ENCODE data around the gene F5.

DNA sequence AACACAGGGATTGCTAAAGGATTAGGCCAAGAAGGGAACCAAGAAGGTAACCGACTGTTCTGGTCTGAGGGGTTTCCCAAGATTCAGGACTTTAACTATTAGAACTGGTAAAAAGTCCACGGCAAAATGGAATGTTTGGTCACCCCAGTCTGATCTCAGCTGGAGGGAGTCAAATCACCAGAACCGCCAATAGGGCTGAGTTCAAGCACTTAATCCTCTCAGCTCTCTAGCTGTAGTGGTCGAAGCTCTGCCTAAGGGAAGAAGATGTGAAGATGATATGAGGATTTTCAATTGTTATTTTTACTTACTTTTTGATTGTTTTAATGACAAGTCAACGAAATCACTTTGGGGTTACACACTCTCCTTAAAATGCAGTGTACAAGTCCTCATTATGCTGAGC is 29.1 kb downstream of the F5 start:
- TF ChIP-seq EZH2 (IDR thresholded peaks at IDR 0.05; ENCODE audit: low read length, missing control alignments) = no peak
- TF ChIP-seq, protein P1, sequence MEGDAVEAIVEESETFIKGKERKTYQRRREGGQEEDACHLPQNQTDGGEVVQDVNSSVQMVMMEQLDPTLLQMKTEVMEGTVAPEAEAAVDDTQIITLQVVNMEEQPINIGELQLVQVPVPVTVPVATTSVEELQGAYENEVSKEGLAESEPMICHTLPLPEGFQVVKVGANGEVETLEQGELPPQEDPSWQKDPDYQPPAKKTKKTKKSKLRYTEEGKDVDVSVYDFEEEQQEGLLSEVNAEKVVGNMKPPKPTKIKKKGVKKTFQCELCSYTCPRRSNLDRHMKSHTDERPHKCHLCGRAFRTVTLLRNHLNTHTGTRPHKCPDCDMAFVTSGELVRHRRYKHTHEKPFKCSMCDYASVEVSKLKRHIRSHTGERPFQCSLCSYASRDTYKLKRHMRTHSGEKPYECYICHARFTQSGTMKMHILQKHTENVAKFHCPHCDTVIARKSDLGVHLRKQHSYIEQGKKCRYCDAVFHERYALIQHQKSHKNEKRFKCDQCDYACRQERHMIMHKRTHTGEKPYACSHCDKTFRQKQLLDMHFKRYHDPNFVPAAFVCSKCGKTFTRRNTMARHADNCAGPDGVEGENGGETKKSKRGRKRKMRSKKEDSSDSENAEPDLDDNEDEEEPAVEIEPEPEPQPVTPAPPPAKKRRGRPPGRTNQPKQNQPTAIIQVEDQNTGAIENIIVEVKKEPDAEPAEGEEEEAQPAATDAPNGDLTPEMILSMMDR (conservative IDR thresholded peaks at IDR 0.05 in 1 of 2, IDR thresholded peaks at IDR 0.05 in 1 of 2; ENCODE audit: low read depth in 1 of 2, low read length in 2 of 2) = no peak
